ENCODE data around the gene POU6F2. TPM values are rescaled to one million over a fixed set of nuclear protein-coding genes. Genes with fewer than 3 reads are reported as not detected.

The POU6F2 gene
- total and polyA plus RNA-seq, 12 donors, result 0.03 to 0.31 (median 0.19) TPM; not detected in 9

- peak; percentile 46 to 68 (median 51) for TF ChIP-seq CTCF (IDR thresholded peaks at IDR 0.05)
- TF ChIP-seq POLR2A (IDR thresholded peaks at IDR 0.05), result no peak
- intact Hi-C loops (cut with DNase I), result no loop called here
- no peak overlapping the region for H3K4me3 ChIP-seq
- H3K27ac ChIP-seq, result no peak overlapping the region
- no peaks in the 10 kb centered on the region for H3K27me3 ChIP-seq
- WGBS, 4 donors, result 32 to 39% (median 39%) methylated on average over 5 of the region's 5 CpGs
- no peaks in the 10 kb centered on the region for H3K4me1 ChIP-seq (replicated peaks in 1 of 2)
- DNase-seq, result peak; percentile 37 to 75 (median 59)
- no peaks in the 10 kb centered on the region for H3K9me3 ChIP-seq (replicated peaks in 1 of 3)
- H3K36me3 ChIP-seq (replicated peaks in 1 of 2), result no peaks in the 10 kb centered on the region
Observed at GRCh38 chr7:39453743-39454355, 476.1 kb downstream of the POU6F2 start.

- intact Hi-C loops (cut with DNase I), result no loop called here
- TF ChIP-seq POLR2A (IDR thresholded peaks at IDR 0.05) (no peak), CTCF (IDR thresholded peaks at IDR 0.05) (no peak)
- H3K9me3 ChIP-seq (replicated peaks in 1 of 3), result no peaks in the 10 kb centered on the region
- no peaks in the 10 kb centered on the region for H3K36me3 ChIP-seq (replicated peaks in 1 of 2)
- H3K27me3 ChIP-seq, result no peaks in the 10 kb centered on the region
- H3K4me1 ChIP-seq (replicated peaks in 1 of 2), result no peaks in the 10 kb centered on the region
- no peak for DNase-seq
- H3K4me3 ChIP-seq, result no peak overlapping the region
- WGBS, 4 donors, result 74 to 78% (median 76%) methylated on average over 15 of the region's 15 CpGs
- H3K27ac ChIP-seq, result no peak overlapping the region
Observed at GRCh38 chr7:39458061-39458745, 480.5 kb downstream of the POU6F2 start.

- 68 to 75% (median 71%) methylated on average over 6 of the region's 6 CpGs for WGBS, 4 donors
- no peak overlapping the region for H3K27ac ChIP-seq
- H3K4me1 ChIP-seq (replicated peaks in 1 of 2), result no peaks in the 10 kb centered on the region
- DNase-seq, result no peak
- intact Hi-C loops (cut with DNase I), result loop anchor here (10.0 kb wide), 2 partner anchors 525 to 665 kb away; no protein-coding TSS in a partner anchor
- H3K27me3 ChIP-seq, result no peaks in the 10 kb centered on the region
- TF ChIP-seq CTCF (IDR thresholded peaks at IDR 0.05) (no peak), POLR2A (IDR thresholded peaks at IDR 0.05) (no peak)
- no peaks in the 10 kb centered on the region for H3K9me3 ChIP-seq (replicated peaks in 1 of 3)
- no peak overlapping the region for H3K4me3 ChIP-seq
- H3K36me3 ChIP-seq (replicated peaks in 1 of 2), result no peaks in the 10 kb centered on the region
Observed at GRCh38 chr7:39459636-39460035, 481.9 kb downstream of the POU6F2 start.

DNA sequence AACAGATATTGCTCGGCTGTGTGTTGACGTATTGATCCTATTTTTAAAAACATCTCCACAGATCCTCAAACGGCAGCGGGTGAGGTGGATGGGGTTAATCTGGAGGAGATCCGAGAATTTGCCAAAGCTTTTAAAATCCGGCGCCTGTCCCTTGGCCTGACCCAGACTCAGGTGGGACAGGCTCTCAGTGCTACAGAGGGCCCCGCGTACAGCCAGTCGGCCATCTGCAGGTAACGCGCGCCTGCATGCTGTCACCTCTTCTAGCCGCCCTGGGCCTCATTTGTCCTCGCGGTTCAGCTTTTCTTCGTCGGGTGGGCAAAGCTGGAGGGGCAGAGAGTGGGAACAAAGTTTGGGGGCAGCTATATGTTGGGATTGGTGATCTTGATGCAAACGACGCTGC, 482.8 kb downstream of the POU6F2 start:
- WGBS, 4 donors, result 84 to 93% (median 87%) methylated on average over 20 of the region's 20 CpGs
- Histone ChIP-seq H3K27ac (no peak overlapping the region), H3K27me3 (peaks cover 3% of the 10 kb centered on the region), H3K36me3 (replicated peaks in 1 of 2) (no peaks in the 10 kb centered on the region), H3K4me3 (no peak overlapping the region), H3K9me3 (replicated peaks in 1 of 3) (no peaks in the 10 kb centered on the region), H3K4me1 (replicated peaks in 1 of 2) (peaks cover 0 to 6% of the 10 kb centered on the region in 2 donors)
- TF ChIP-seq CTCF (IDR thresholded peaks at IDR 0.05) (no peak), POLR2A (IDR thresholded peaks at IDR 0.05) (no peak)
- intact Hi-C loops (cut with DNase I), result loop anchor here (10.0 kb wide), 2 partner anchors 526 to 666 kb away; no protein-coding TSS in a partner anchor
- DNase-seq, result no peak
